Psoas muscle (tissue), 8 donors: ENCODE results near the gene USP21. TPM values are rescaled to one million over a fixed set of nuclear protein-coding genes. Genes with fewer than 3 reads are reported as not detected.

Experiments
- ATAC-seq, 4 donors: fragments of 200-7000 bp; cut with Tn5 transposase; one replicate each; pipeline ENCODE4 v1.9.1; 2020; ENCODE audit warnings: moderate library complexity in 3 of 4, mild to moderate bottlenecking in 2 of 4
- DNase-seq, 2 donors: peaks; one replicate each; pipeline ENCODE4 v3.0.0-alpha.2; 2020
- H3K27ac ChIP-seq: fragments of 200-600 bp; one replicate; pipeline ENCODE4 v1.8.0; 2022
- H3K27me3 ChIP-seq, 3 donors: fragments of 200-600 bp in 1 of 3; one replicate each; pipeline versions ENCODE4 v1.6.1 to v1.8.0; 2013 to 2022; ENCODE audit warnings: low read length in 2 of 3, mild to moderate bottlenecking in 2 of 3, moderate library complexity in 1 of 3; ENCODE audit not compliant: insufficient read depth in 3 of 3
- H3K36me3 ChIP-seq, 2 donors: fragments of 200-600 bp in 1 of 2; one replicate each; pipeline versions ENCODE4 v1.6.1 to v1.8.0; 2013 to 2022; ENCODE audit warnings: low read depth in 1 of 2, mild to moderate bottlenecking in 1 of 2, moderate library complexity in 1 of 2; ENCODE audit not compliant: insufficient read depth in 1 of 2
- H3K4me1 ChIP-seq: fragments of 200-600 bp; one replicate; pipeline ENCODE4 v1.8.0; 2022
- H3K4me3 ChIP-seq: fragments of 200-600 bp; one replicate; pipeline ENCODE4 v1.8.0; 2022; ENCODE audit warnings: mild to moderate bottlenecking
- H3K9me3 ChIP-seq: fragments of 200-600 bp; one replicate; pipeline ENCODE4 v1.8.0; 2022
- CTCF ChIP-seq: fragments of 200-600 bp; IDR thresholded peaks from one replicate; pipeline ENCODE4 v1.8.0; 2022; ENCODE audit warnings: antibody characterized with exemption
- WGBS, 3 donors: extraction: QIAGEN DNeasy Blood & Tissue Kit; methylation state at CpG; one replicate each; pipeline versions ENCODE4 v1.1.6 to v1.1.7; 2013; 5-methylcytosine and 5-hydroxymethylcytosine counted together
- intact Hi-C, 2 donors: fragments of 100-400 bp; cut with DNase I; formaldehyde crosslinking; loops; one replicate each; pipeline versions ENCODE4 v1.11.0 to v1.14.2; 2022
- polyA plus RNA-seq, 3 donors: library from polyadenylated mRNA; stranded (reverse); fragments of 200-250 nt; gene quantifications; one replicate each; pipeline ENCODE4 v1.2.3, GENCODE V29; 2013
- total RNA-seq, 4 donors: library from RNA; stranded (reverse); fragmentation: NEBNext Ultra II Directional in 2 of 4; extraction: Animal tissue kit (Norgen Biotek cat#: 25700) in 2 of 4; gene quantifications; one replicate each; pipeline versions ENCODE4 v1.2.1 to v1.2.4, GENCODE V29; 2021 to 2023
- donor health status: healthy with polysubstance abuse.
- donor health status: DM: no; HTN: no; CAD: no; lungs with moderate emphysema.
- donor health status: Bipolar disorder and iron deficiency.
- donor health status: healthy.
- donor health status: DM: yes; HTN: yes; CAD: no.
- donor health status: DM: no; HTN: no; CAD: no.
- donor health status: DM: no; HTN: no; CAD: no.
- donor health status: DM: yes; HTN: yes; CAD: no.

The USP21 gene
- total and polyA plus RNA-seq, 7 donors: 13.4 to 47.3 (median 22.9) TPM

- intact Hi-C loops: no loop called here
- WGBS, 3 donors: 55 to 56% (median 56%) methylated on average over 5 of the region's 5 CpGs
- no peak for DNase-seq
- H3K4me1 ChIP-seq: peaks cover 29% of the 10 kb centered on the region
- no peak overlapping the region for H3K27ac ChIP-seq
- no peak overlapping the region for H3K4me3 ChIP-seq
- no peaks in the 10 kb centered on the region for H3K9me3 ChIP-seq
- no peak for ATAC-seq
- H3K27me3 ChIP-seq: no peaks in the 10 kb centered on the region
- no peak for TF ChIP-seq CTCF
- peaks cover 6 to 87% of the 10 kb centered on the region in 2 donors for H3K36me3 ChIP-seq
These were observed 11.9 kb downstream of the USP21 start for GRCh38 chr1:161171191-161171590.

DNA sequence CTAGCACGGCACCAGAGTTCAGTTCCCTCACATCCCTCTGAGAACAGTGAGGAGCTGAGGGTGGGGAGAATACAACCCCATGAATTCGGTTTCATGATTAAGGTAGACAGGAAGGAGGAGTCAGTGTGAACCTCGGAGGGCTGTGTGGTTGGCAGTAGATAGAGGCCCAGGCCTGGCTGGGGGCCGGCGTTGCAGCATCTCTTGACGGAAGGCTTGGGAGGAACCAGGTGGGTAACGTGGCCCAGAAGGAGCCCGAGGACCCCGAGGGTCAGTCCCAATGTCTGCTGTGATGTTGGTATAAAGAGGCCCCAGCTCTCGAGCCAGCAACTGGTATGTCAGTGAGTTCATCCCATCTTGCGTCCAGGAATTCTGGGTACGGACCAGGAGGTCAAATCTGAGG is 12.4 kb downstream of the USP21 start:
- Histone ChIP-seq H3K9me3 (no peaks in the 10 kb centered on the region), H3K4me3 (no peak overlapping the region), H3K4me1 (peaks cover 34% of the 10 kb centered on the region), H3K27me3 (no peaks in the 10 kb centered on the region), H3K27ac (no peak overlapping the region), H3K36me3 (peaks cover 6 to 89% of the 10 kb centered on the region in 2 donors)
- 81 to 86% (median 86%) methylated on average over 12 of the region's 12 CpGs for WGBS, 3 donors
- intact Hi-C loops: no loop called here
- DNase-seq: peak in 1 of 2 donors; percentile 34
- ATAC-seq: no peak
- no peak for TF ChIP-seq CTCF

DNA sequence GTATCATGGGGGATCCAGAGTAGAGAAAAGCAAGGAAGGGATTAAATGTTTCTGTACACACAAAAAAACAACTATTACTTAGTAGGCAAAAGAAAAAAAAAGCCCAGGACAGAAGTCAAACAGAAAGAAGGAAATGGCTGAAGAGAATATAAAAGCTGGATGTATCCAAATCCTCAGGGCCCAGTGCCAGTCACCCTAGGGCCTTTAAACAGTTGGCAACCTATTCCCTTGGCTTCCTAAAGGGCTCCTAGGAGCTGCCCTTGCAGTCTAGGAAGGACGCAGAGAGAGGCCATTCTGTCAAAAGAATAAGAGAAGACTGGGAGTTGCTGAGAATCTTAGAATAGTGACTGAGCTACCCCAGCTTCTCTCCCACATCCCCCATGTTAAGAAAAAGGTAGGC is 13.0 kb downstream of the USP21 start:
- DNase-seq (peak in 1 of 2 donors; percentile 8), ATAC-seq (no peak)
- peaks cover 29% of the 10 kb centered on the region for H3K4me1 ChIP-seq
- intact Hi-C loops: no loop called here
- H3K27ac ChIP-seq: peak overlapping the region; percentile 2
- H3K9me3 ChIP-seq: no peaks in the 10 kb centered on the region
- WGBS, 3 donors: 63 to 78% (median 67%) methylated on average over 1 of the region's 1 CpG
- TF ChIP-seq CTCF: no peak
- H3K4me3 ChIP-seq: no peak overlapping the region
- peaks cover 6 to 89% of the 10 kb centered on the region in 2 donors for H3K36me3 ChIP-seq
- no peaks in the 10 kb centered on the region for H3K27me3 ChIP-seq

DNA sequence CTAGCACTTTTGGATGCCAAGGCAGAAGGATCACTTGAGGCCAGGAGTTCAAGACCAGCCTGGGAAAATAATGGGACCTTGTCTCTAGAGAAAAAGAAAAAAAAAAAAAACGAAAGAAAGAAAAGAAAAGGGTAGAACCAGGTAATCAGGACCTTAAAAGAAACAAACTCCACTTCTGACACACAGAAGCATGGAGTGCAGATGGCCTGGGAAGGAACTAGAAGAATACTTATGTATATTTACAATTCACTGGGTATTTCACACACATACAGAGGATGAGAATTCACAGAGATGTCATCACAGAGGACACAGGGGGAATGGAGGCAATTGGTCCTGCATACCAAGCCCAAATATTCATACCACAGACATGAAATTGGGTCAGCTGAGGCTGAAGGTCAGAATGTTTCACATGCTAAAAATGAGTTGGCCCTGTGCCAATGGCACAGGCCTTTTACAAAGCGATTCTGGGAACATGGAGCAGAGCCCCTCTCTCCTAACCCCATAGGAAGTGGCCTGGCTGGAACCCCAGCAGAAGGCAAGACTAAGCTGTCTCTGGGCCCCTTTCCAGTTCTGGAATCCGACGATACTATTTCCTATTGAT is 13.6 kb downstream of the USP21 start:
- Histone ChIP-seq H3K4me3 (no peak overlapping the region), H3K27ac (peak overlapping the region; percentile 2), H3K27me3 (no peaks in the 10 kb centered on the region), H3K9me3 (no peaks in the 10 kb centered on the region), H3K36me3 (peaks cover 6 to 85% of the 10 kb centered on the region in 2 donors), H3K4me1 (peaks cover 24% of the 10 kb centered on the region)
- WGBS, 3 donors: 12 to 25% (median 14%) methylated on average over 4 of the region's 4 CpGs
- TF ChIP-seq CTCF: no peak
- DNase-seq: peak; percentile 68 to 72
- peak in 1 of 4 donors; percentile 19 for ATAC-seq
- intact Hi-C loops: no loop called here

- intact Hi-C loops: no loop called here
- TF ChIP-seq CTCF: no peak
- ATAC-seq (no peak), DNase-seq (peak in 1 of 2 donors; percentile 45)
- WGBS, 3 donors: 91 to 93% (median 91%) methylated on average over 11 of the region's 11 CpGs
- Histone ChIP-seq H3K4me3 (no peak overlapping the region), H3K36me3 (peaks cover 6 to 77% of the 10 kb centered on the region in 2 donors), H3K9me3 (no peaks in the 10 kb centered on the region), H3K4me1 (peaks cover 24% of the 10 kb centered on the region), H3K27me3 (no peaks in the 10 kb centered on the region), H3K27ac (peak overlapping the region; percentile 2)
These were observed 14.4 kb downstream of the USP21 start for GRCh38 chr1:161173711-161174110.
